ENCODE measurements around the gene SNRPD1. TPM values are rescaled to one million over a fixed set of nuclear protein-coding genes. Genes with fewer than 3 reads are reported as not detected.

Gene SNRPD1
- total RNA-seq, 1 experiment from 2014 or later, result 134 TPM

- TF ChIP-seq SP1 (IDR thresholded peaks at IDR 0.05; ENCODE audit: low read depth) (no peak), CTCF (IDR thresholded peaks at IDR 0.05 in 2 of 3, conservative IDR thresholded peaks at IDR 0.05 in 1 of 3; ENCODE audit: borderline replicate concordance in 1 of 3, insufficient read depth in 1 of 3, low read depth in 2 of 3, low read length in 2 of 3) (no peak), CEBPB (IDR thresholded peaks at IDR 0.05; ENCODE audit: low read depth) (no peak), ZBTB33 (IDR thresholded peaks at IDR 0.05; ENCODE audit: extremely low read depth, insufficient replicate concordance, low read length) (no peak), RAD21 (IDR thresholded peaks at IDR 0.05; ENCODE audit: low read depth) (no peak), ZNF274 (IDR thresholded peaks at IDR 0.05; ENCODE audit: low read depth, low read length) (no peak), EGR1 (IDR thresholded peaks at IDR 0.05; ENCODE audit: low read depth) (no peak), POLR2A (IDR thresholded peaks at IDR 0.05; ENCODE audit: borderline replicate concordance, extremely low read depth, insufficient read depth, insufficient read length) (no peak), CBX3 (IDR thresholded peaks at IDR 0.05; ENCODE audit: low read depth) (no peak), MAX (IDR thresholded peaks at IDR 0.05) (no peak), EZH2phosphoT487 (IDR thresholded peaks at IDR 0.05; ENCODE audit: borderline replicate concordance) (no peak), SRF (IDR thresholded peaks at IDR 0.05; ENCODE audit: low read depth) (no peak), YY1 (IDR thresholded peaks at IDR 0.05; ENCODE audit: extremely low read depth, insufficient replicate concordance, low read depth, low read length) (no peak), POLR2AphosphoS5 (IDR thresholded peaks at IDR 0.05; ENCODE audit: low read depth, low read length) (no peak), TCF7L2 (IDR thresholded peaks at IDR 0.05; ENCODE audit: borderline replicate concordance, extremely low read depth, insufficient read depth, insufficient read length) (no peak)
- H3K9ac ChIP-seq (ENCODE audit: low read length), result no peak overlapping the region
- H3K36me3 ChIP-seq (ENCODE audit: control insufficient read depth in 1 of 2, insufficient read depth in 2 of 2, low read length in 2 of 2), result peaks cover 15 to 42% of the 10 kb centered on the region in 2 experiments; a peak in 3 of 4 replicates
- no peak for ATAC-seq
- intact Hi-C loops (cut with micrococcal nuclease), result no loop called here
- no peaks in the 10 kb centered on the region for H3K27me3 ChIP-seq (ENCODE audit: insufficient read depth, low read length)
- no peak overlapping the region for H2AFZ ChIP-seq (ENCODE audit: low read depth, low read length, poor library complexity, severe bottlenecking)
- H3K27ac ChIP-seq (ENCODE audit: low read depth, low read length), result no peak overlapping the region
- H3K4me3 ChIP-seq (replicated peaks in 1 of 2; ENCODE audit: low read depth in 1 of 2, low read length in 2 of 2), result no peak overlapping the region
- 0 out of 2 replicates have a peak, but pooled peaks cover 3% of the 10 kb centered on the region for H4K20me1 ChIP-seq (ENCODE audit: insufficient read depth)
- no peaks in the 10 kb centered on the region for H3K4me1 ChIP-seq (ENCODE audit: control insufficient read depth in 1 of 2, insufficient read depth in 2 of 2, low read length in 2 of 2)
- DNase-seq (ENCODE audit: low read depth, low spot score), result no peak
- H3K79me2 ChIP-seq (ENCODE audit: insufficient read depth, low read length), result peaks cover 10% of the 10 kb centered on the region; the same call in 1 of the 2 replicates
- RAD21 ChIA-PET (ENCODE audit: low non-redundant PET in 1 of 2, low total read pairs in 2 of 2, uncharacterized antibody in 2 of 2, unreplicated experiment in 2 of 2), result no interaction called here
- POLR2A ChIA-PET, result no interaction called here
- H3K9me3 ChIP-seq (ENCODE audit: control insufficient read depth in 1 of 2, insufficient read depth in 1 of 2, low read depth in 1 of 2, low read length in 2 of 2), result no peaks in the 10 kb centered on the region
- no peaks in the 10 kb centered on the region for H3K9me2 ChIP-seq (ENCODE audit: insufficient read depth)
- CTCF ChIA-PET, result no interaction called here
- no peak overlapping the region for H3K4me2 ChIP-seq (ENCODE audit: low read length)
- no TSS peak for BruUV-seq (replicated peaks)
These were observed 36.5 kb upstream of the SNRPD1 start for GRCh38 chr18:21575656-21576055.

Measured in HCT116 (cell line).